GM12801 (cell line): ENCODE results near the gene TAF6.

Source experiments
- CTCF ChIP-seq: IDR thresholded peaks from one replicate; pipeline ENCODE4 v1.5.1; 2011; ENCODE audit warnings: control low read depth; ENCODE audit not compliant: insufficient read length; ENCODE audit errors: extremely low read depth

Gene TAF6

GRCh38 chr7:100155553-100156317 is 36.6 kb upstream of the TAF6 start:
- TF ChIP-seq CTCF = no peak

DNA sequence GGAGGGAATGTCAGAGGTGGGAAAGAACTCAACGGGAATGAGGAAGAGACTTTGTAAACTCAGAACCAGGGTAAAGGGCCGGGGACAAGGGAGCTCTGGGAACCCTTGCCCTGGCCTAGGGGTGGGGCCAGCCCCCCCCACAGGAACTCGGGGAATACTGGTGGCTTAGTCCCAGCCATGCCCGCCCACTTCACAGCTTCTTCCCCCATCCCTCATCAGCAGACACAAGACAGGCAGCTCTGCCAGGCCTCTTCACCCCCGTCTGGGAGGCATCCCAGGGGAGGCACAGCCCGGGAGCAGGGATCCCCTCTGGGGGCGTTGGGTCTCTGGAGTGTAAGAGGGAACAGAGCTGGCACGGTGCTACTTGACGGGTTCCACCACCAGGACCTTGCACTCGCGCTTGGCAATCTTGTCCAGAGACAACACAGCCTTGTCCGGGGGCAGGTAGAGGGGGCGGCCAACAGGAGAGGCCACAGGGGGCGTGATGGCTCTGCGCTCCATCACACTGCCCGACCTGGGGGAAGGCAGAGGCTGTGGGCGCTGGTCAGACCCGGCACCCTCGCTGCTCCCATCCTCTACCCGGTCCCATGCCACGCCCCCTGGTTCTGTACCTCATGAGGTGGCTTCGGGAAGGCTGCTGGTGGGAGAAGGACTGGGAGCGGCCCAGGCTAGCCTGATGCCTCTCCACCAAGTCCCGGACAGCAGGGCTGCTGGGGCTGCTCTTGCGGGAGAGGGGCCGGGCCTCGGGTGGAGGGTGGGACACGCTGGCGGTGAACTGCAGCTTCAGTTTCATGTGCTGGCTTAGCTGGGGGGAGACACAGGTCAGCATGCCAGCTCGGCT is 35.7 kb upstream of the TAF6 start:
- TF ChIP-seq CTCF = no peak

GRCh38 chr7:100153708-100154535 is 34.8 kb upstream of the TAF6 start:
- TF ChIP-seq CTCF = no peak

DNA sequence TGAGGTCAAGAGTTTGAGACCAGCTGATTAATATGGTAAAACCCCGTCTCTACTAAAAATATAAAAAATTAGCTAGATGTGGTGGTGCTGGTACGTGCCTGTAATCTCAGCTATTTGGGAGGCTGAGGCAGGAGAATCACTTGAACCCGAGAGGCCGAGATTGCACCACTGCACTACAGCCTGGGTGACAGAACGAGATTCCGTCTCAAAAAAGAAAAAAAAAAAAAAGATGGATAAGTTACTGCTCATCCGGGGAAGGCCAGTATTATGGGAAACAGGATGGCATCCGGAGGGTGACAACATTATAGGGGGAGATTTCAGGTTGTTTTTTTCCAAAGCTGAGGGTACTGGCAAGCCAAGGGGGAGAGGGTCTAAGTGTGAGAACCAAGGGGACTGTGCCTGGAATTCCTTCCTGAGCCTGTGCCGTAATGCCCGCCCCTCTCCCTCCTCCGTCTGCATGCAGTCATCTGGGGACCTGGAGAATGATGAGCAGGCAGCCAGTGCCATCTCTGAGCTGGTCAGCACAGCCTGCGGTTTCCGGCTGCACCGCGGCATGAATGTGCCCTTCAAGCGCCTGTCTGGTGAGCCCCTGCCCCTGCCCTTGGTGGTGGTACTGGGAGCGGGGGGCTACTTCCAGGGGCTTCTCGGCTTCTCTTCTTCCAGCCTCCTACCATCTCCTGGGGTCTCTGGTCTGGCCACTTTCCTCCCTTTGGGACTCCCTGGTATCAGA is 33.9 kb upstream of the TAF6 start:
- no peak for TF ChIP-seq CTCF

DNA sequence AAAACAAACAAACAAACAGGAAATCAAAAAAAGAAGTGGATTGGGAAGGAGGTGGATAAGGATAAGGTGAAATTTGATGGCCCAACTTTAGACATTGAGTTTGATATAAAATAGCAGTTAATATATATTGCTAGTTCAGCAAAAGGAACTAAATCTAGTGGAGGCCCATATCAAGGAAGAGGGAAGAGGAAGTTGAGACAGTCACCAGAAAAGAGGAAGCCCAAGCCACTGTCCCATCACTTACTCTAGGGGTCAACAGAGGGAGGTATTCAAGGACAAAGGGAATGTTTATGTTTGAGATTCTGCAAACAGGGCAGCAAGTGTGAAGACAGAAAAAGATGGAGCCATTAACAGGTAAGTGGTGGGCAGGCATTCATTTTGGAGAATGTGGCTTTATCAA is 33.2 kb upstream of the TAF6 start:
- no peak for TF ChIP-seq CTCF

DNA sequence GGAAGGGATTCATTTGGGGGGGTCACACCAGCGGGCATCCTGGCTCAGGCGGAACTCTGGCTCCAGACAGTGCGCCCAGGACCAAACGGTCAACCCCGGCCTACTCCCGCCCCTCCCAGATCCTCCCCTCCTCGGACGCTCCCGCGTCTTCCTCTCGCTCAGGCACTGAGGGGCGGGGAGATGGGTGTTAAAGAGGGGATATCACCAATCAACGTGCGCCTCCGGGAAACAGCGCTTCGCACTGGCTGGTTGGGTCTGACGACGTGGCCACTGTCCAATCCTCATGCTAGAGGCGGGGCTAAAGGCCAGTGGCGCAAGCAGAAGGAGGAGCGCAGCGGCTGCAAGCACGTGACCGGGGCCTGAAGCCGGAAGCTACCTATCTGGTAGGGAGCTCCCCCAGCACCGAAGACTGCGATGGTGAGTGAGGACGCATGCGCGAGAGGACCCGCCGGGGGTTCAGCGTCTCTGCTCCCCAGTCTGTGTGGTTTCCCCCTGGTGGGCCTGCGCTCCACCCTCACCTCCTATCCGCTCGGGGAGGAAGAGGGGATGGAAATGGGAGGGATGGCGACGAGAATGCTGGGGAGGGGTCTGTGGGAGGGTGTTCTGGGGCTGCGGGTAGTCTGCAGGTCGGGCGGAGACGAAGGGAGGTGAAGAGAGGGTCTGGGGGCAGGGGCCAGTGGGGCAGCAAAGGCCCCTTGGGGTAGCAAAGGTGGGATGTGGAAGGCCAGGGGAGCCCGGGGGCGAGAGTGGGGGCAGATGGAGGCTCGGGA is 29.6 kb upstream of the TAF6 start, which contains the start of gene LAMTOR4:
TSS of gene LAMTOR4 (plus strand) at position 360 of the 770 bp plus-strand sequence. CDS start at position 415, 55 bp downstream.
- TF ChIP-seq CTCF = no peak
